Lower leg skin (tissue), 3 donors: ENCODE measurements around the gene SPPL3.

Source experiments
- POLR2A ChIP-seq, 2 donors: fragments of 450-650 bp; IDR thresholded peaks; one replicate each; pipeline ENCODE4 v1.6.1; 2016 to 2017; ENCODE audit warnings: antibody characterized with exemption in 2 of 2, mild to moderate bottlenecking in 1 of 2, moderate library complexity in 1 of 2
- TF ChIP-seq, protein P1 (sequence below), 3 donors: fragments of 450-650 bp; IDR thresholded peaks; one replicate each; pipeline ENCODE4 v1.5.1; 2016; ENCODE audit warnings: antibody characterized with exemption in 3 of 3, mild to moderate bottlenecking in 3 of 3, moderate library complexity in 2 of 3

GRCh38 chr12:120917748-120918147 is 13.6 kb upstream of the SPPL3 start:
- TF ChIP-seq POLR2A (IDR thresholded peaks at IDR 0.05), result no peak
- TF ChIP-seq, protein P1, sequence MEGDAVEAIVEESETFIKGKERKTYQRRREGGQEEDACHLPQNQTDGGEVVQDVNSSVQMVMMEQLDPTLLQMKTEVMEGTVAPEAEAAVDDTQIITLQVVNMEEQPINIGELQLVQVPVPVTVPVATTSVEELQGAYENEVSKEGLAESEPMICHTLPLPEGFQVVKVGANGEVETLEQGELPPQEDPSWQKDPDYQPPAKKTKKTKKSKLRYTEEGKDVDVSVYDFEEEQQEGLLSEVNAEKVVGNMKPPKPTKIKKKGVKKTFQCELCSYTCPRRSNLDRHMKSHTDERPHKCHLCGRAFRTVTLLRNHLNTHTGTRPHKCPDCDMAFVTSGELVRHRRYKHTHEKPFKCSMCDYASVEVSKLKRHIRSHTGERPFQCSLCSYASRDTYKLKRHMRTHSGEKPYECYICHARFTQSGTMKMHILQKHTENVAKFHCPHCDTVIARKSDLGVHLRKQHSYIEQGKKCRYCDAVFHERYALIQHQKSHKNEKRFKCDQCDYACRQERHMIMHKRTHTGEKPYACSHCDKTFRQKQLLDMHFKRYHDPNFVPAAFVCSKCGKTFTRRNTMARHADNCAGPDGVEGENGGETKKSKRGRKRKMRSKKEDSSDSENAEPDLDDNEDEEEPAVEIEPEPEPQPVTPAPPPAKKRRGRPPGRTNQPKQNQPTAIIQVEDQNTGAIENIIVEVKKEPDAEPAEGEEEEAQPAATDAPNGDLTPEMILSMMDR (IDR thresholded peaks at IDR 0.05), result no peak
